Naive thymus-derived CD4-positive, alpha-beta T cell (primary cell): ENCODE data around the gene ARSG. TPM values are rescaled to one million over a fixed set of nuclear protein-coding genes. Genes with fewer than 3 reads are reported as not detected.

ENCODE experiments used
- ATAC-seq: fragments of 150-1000 bp; cut with Tn5 transposase; 2 replicates; pipeline ENCODE4 v1.10.0; 2021; ENCODE audit warnings: mild to moderate bottlenecking, moderate library complexity
- CTCF ChIA-PET: fragments of 350-600 bp; sonication (Branson Sonifier 250); formaldehyde crosslinking; loops from one replicate; lab custom pipeline; 2021; ENCODE audit warnings: antibody characterized with exemption; lab: Charles Lee
- POLR2A ChIA-PET: fragments of 350-600 bp; sonication (Branson Sonifier 250); formaldehyde crosslinking; loops from one replicate; lab custom pipeline; 2021; ENCODE audit warnings: antibody characterized with exemption, inconsistent platforms; lab: Charles Lee
- DNase-seq, 9 donors: peaks; one replicate each; pipeline versions ENCODE4 v3.0.0 to v3.0.0-alpha.2; 2020 to 2022; ENCODE audit warnings: mixed read lengths in 1 of 9
- H3K27ac ChIP-seq: one replicate; pipeline ENCODE4 v1.7.0; 2013; ENCODE audit warnings: mild to moderate bottlenecking, low read depth, low read length, moderate library complexity
- H3K27me3 ChIP-seq, 2 donors: one replicate each; pipeline ENCODE4 v1.7.0; 2013; ENCODE audit warnings: low read length in 2 of 2, mild to moderate bottlenecking in 2 of 2, moderate library complexity in 2 of 2; ENCODE audit not compliant: control insufficient read depth in 2 of 2, insufficient read depth in 2 of 2
- H3K36me3 ChIP-seq, 3 experiments: 1 replicate in 2 of 3; 2 replicates in 1 of 3; pipeline ENCODE4 v1.7.0; 2013; ENCODE audit warnings: low read length in 3 of 3, mild to moderate bottlenecking in 3 of 3, moderate library complexity in 1 of 3; ENCODE audit not compliant: insufficient read depth in 3 of 3, control insufficient read depth in 2 of 3
- H3K4me1 ChIP-seq, 2 donors: one replicate each; pipeline ENCODE4 v1.7.0; 2013; ENCODE audit warnings: low read length in 2 of 2, mild to moderate bottlenecking in 2 of 2, moderate library complexity in 1 of 2; ENCODE audit not compliant: control insufficient read depth in 2 of 2, insufficient read depth in 2 of 2
- H3K4me3 ChIP-seq: 2 replicates; pipeline ENCODE4 v1.7.0; 2013; ENCODE audit warnings: mild to moderate bottlenecking, low read length
- H3K9me3 ChIP-seq, 3 experiments: 1 replicate in 2 of 3; 2 replicates in 1 of 3; pipeline ENCODE4 v1.7.0; 2013; ENCODE audit warnings: low read length in 3 of 3; ENCODE audit not compliant: control insufficient read depth in 2 of 3
- H3K27ac Mint-ChIP-seq, 9 donors: one replicate each; pipeline ENCODE4 v1.8.0; 2020 to 2022; ENCODE audit warnings: mixed read lengths in 9 of 9, mild to moderate bottlenecking in 8 of 9, moderate library complexity in 5 of 9, inconsistent platforms in 2 of 9
- H3K27me3 Mint-ChIP-seq, 5 donors: one replicate each; pipeline ENCODE4 v1.8.0; 2021 to 2022; ENCODE audit warnings: mixed read lengths in 5 of 5, mild to moderate bottlenecking in 1 of 5
- H3K36me3 Mint-ChIP-seq, 5 donors: one replicate each; pipeline ENCODE4 v1.8.0; 2020 to 2022; ENCODE audit warnings: mixed read lengths in 5 of 5, mild to moderate bottlenecking in 3 of 5, inconsistent platforms in 1 of 5
- H3K4me1 Mint-ChIP-seq, 7 donors: one replicate each; pipeline ENCODE4 v1.8.0; 2020 to 2022; ENCODE audit warnings: mixed read lengths in 7 of 7, mild to moderate bottlenecking in 3 of 7, inconsistent platforms in 1 of 7
- H3K4me3 Mint-ChIP-seq, 10 donors: one replicate each; pipeline ENCODE4 v1.8.0; 2020 to 2022; ENCODE audit warnings: mild to moderate bottlenecking in 10 of 10, mixed read lengths in 10 of 10, moderate library complexity in 6 of 10, inconsistent platforms in 2 of 10
- H3K9me3 Mint-ChIP-seq, 11 donors: one replicate each; pipeline ENCODE4 v1.8.0; 2020 to 2022; ENCODE audit warnings: mixed read lengths in 11 of 11, mild to moderate bottlenecking in 4 of 11, inconsistent platforms in 1 of 11, moderate library complexity in 1 of 11
- intact Hi-C, 2 donors: fragments of 100-400 bp; cut with micrococcal nuclease; formaldehyde crosslinking; loops; one replicate each; pipeline ENCODE4 v1.15.1; 2023
- polyA plus RNA-seq, 2 donors: library from polyadenylated mRNA; unstranded; fragments of 300-500 nt; fragmentation: Illumina TruSeq; gene quantifications; one replicate each; pipeline ENCODE4 v1.2.3, GENCODE V29; 2021
- total RNA-seq, 6 experiments: library from RNA in 5 of 6; stranded (reverse) in 5 of 6; gene quantifications; 1 replicate in 5 of 6; 2 replicates in 1 of 6; pipeline ENCODE4 v1.2.3 and lab custom pipeline; 2021 to 2026

Gene ARSG
- total and polyA plus RNA-seq, 7 experiments from 2014 or later, result 7.3 to 20.0 (median 12.6) TPM

DNA sequence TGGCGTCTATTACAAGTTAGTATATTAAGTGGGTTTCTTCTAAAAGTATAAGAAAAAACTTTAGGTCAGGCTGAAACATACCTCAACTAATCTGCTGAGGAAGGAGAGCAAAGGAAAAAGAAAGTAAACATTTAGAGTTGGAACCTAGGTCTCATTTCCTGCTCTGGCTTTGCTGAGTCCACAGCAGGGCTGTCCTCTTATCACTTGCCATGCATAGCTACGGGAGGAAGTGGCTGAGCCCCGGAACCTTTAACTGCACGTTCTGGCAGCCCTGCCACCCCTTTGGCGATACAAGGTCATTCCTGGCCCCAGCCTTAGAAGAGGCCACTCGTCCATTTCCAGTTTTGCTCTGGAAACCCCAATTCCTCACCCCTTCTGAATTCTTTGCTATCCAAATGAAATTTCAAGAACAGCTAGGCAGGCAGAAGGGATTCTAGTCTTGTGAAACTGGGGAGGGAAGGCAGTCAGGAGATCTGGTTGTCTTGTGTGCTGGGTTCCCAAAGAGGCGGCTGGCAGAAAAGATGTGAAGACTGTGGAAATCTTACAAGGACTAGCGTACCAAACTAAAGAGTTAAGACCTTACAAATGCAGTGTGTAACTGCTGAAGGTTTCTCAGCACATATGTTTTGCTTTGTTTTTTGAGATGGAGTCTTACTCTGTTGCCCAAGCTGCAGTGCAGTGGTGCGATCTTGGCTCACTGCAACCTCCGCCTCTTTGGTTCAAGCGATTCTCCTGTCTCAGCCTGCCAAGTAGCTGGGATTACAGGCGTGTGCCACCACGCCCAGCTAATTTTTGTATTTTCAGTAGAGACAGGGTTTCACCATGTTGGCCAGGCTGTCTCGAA lies 146.9 kb downstream of the ARSG start:
- Histone ChIP-seq H3K9me3 (no peaks in the 10 kb centered on the region), H3K4me3 (no peak overlapping the region), H3K27me3 (no peaks in the 10 kb centered on the region), H3K36me3 (no peaks in the 10 kb centered on the region), H3K4me1 (peaks cover 32 to 37% of the 10 kb centered on the region in 2 donors), H3K27ac (peak overlapping the region; percentile 40)
- CTCF ChIA-PET, result interaction anchor here (0.6 to 6.5 kb wide), 12 partner anchors 9 to 470 kb away, joined by 3 to 45 read pairs (median 4); partner anchors contain the start of gene WIPI1
- H3K4me1 Mint-ChIP-seq, result peaks cover 32 to 62% (median 48%) of the 10 kb centered on the region in 7 donors
- DNase-seq, result peak in 4 of 9 donors; percentile 35 to 52 (median 50)
- H3K27me3 Mint-ChIP-seq, result no peaks in the 10 kb centered on the region
- peak overlapping the region; percentile 69 to 82 (median 78) for H3K4me3 Mint-ChIP-seq
- intact Hi-C loops, result loop anchor here (1.0 to 5.0 kb wide), 5 partner anchors 19 to 231 kb away; partner anchors contain the start of gene WIPI1 (in 1 of the 2)
- H3K27ac Mint-ChIP-seq, result peak overlapping the region; percentile 75 to 95 (median 90)
- POLR2A ChIA-PET, result interaction anchor here (0.5 to 14.3 kb wide), 14 partner anchors 12 to 367 kb away, joined by 3 to 133 read pairs (median 4); partner anchors contain the start of genes AMZ2, ARSG, SLC16A6 and WIPI1
- peaks cover 0 to 16% (median 0%) of the 10 kb centered on the region in 5 donors for H3K36me3 Mint-ChIP-seq
- ATAC-seq, result peak; percentile 67
- H3K9me3 Mint-ChIP-seq, result no peaks in the 10 kb centered on the region

DNA sequence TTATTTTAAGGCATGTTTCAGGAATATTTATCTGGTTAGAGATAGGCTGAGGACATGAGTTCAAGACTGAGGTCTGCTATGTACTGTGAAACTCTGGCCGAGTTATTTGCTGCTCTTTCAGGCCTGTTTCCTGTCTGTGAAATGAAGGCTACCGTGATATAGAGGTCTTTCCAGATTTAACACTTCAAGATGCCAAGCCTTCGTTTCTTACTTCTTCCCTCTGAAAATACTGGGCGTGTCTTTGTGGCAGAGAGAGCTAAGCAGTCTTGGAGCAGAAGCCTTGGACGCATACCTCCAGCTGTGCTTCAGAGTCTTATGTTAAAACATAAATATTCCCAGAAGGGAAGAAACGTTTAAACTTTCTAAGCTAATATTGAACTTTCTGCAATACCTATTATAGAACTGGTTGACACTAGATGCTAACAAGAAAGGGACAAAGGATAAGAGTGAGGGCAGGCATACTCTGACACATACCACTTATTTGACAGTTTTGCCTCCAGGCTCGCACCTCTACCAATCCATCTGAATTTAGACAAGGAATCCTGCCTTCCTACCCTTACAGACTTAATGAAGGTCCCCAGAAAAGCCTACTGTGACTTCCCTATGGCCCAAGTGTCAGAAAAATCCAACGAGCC lies 148.5 kb downstream of the ARSG start:
- CTCF ChIA-PET, result interaction anchor here (0.8 to 6.5 kb wide), 3 partner anchors 19 to 184 kb away, joined by 3 to 45 read pairs (median 23); partner anchors contain the start of gene WIPI1
- Mint-ChIP-seq H3K9me3 (no peaks in the 10 kb centered on the region), H3K36me3 (peaks cover 0 to 15% (median 0%) of the 10 kb centered on the region in 5 donors), H3K27ac (peak overlapping the region in 8 of 9 donors; percentile 43 to 89 (median 84)), H3K4me3 (no peak overlapping the region), H3K4me1 (peaks cover 32 to 58% (median 48%) of the 10 kb centered on the region in 7 donors), H3K27me3 (no peaks in the 10 kb centered on the region)
- H3K27me3 ChIP-seq, result no peaks in the 10 kb centered on the region
- POLR2A ChIA-PET, result interaction anchor here (0.6 to 14.3 kb wide), 6 partner anchors 18 to 977 kb away, joined by 4 to 133 read pairs (median 6); partner anchors contain the start of genes AMZ2, ARSG, SLC16A6 and WIPI1
- peaks cover 32 to 37% of the 10 kb centered on the region in 2 donors for H3K4me1 ChIP-seq
- no peak overlapping the region for H3K4me3 ChIP-seq
- no peak overlapping the region for H3K27ac ChIP-seq
- no peaks in the 10 kb centered on the region for H3K9me3 ChIP-seq
- ATAC-seq (no peak), DNase-seq (no peak)
- intact Hi-C loops, result loop anchor here in 1 of 2 donors (5.0 kb wide), 2 partner anchors 37 to 92 kb away; no protein-coding TSS in a partner anchor
- no peaks in the 10 kb centered on the region for H3K36me3 ChIP-seq

DNA sequence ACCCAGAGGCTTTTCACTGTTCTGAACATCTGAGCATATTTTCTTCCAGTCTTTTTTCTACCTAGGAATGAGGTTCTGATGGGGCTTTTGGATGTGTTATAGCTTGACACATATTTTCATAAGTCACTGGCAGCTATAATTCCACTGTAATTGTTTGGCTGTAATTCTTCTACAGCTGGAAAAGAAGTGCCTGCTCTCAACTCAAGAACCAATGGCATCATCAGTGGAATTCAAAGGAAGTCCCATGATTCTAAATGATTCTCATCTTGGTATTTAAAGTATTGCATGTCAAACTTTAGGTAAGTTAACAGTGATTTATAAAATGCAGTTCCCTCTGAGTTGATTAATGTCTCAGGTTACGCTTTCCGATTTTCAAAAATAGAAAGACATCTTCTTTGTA lies 149.2 kb downstream of the ARSG start:
- POLR2A ChIA-PET, result interaction anchor here (1.8 to 14.3 kb wide), 3 partner anchors 17 to 192 kb away, joined by 7 to 133 read pairs (median 58); partner anchors contain the start of genes AMZ2, ARSG, SLC16A6 and WIPI1
- no peaks in the 10 kb centered on the region for H3K27me3 Mint-ChIP-seq
- H3K4me3 Mint-ChIP-seq, result no peak overlapping the region
- no peaks in the 10 kb centered on the region for H3K36me3 ChIP-seq
- H3K4me1 ChIP-seq, result peaks cover 32 to 37% of the 10 kb centered on the region in 2 donors
- ATAC-seq (no peak), DNase-seq (no peak)
- H3K27ac ChIP-seq, result no peak overlapping the region
- CTCF ChIA-PET, result interaction anchor here (0.8 to 6.5 kb wide), 3 partner anchors 18 to 185 kb away, joined by 3 to 45 read pairs (median 23); partner anchors contain the start of gene WIPI1
- H3K9me3 ChIP-seq, result no peaks in the 10 kb centered on the region
- H3K27me3 ChIP-seq, result no peaks in the 10 kb centered on the region
- peak overlapping the region in 6 of 9 donors; percentile 4 to 89 (median 64) for H3K27ac Mint-ChIP-seq
- no peak overlapping the region for H3K4me3 ChIP-seq
- H3K36me3 Mint-ChIP-seq, result peaks cover 0 to 16% (median 0%) of the 10 kb centered on the region in 5 donors
- H3K4me1 Mint-ChIP-seq, result peaks cover 34 to 60% (median 48%) of the 10 kb centered on the region in 7 donors
- intact Hi-C loops, result no loop called here
- no peaks in the 10 kb centered on the region for H3K9me3 Mint-ChIP-seq

DNA sequence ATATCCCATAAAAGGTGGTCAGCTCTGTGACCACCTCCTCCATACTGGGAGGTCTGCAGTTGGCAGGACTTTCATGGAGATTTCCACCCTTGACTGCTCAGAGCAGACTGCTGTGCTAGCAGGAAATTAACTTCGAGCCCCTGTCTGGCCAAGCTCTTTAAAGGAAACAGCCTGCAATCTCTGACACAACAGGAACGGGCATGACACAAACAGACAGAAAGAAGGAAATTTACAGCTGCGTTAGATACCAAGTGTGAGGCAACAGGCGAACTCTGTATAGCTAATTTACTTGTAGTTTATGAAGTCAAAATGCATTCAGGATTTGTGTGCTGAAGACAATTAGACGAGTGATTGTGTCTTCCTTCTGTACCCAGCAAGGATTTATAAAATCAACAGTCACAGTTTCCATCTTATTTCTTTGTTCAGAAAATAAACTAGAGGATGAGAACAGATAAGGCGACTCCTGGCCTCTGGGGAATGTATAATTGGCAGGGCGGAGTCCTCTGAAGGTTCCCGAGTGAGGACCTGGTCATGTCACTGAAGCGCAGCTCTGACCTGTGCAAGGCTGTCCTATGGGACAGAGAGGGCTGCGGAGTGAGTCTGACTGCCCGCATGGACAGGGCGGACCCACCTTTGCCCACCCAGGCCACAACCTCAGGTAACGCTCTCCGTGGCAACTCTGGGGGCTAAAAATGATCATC lies 149.9 kb downstream of the ARSG start:
- H3K27me3 ChIP-seq, result no peaks in the 10 kb centered on the region
- no peak overlapping the region for H3K27ac ChIP-seq
- DNase-seq (no peak), ATAC-seq (peak; percentile 31)
- intact Hi-C loops, result no loop called here
- H3K36me3 ChIP-seq, result no peaks in the 10 kb centered on the region
- H3K27me3 Mint-ChIP-seq, result no peaks in the 10 kb centered on the region
- POLR2A ChIA-PET, result interaction anchor here (0.6 to 14.3 kb wide), 5 partner anchors 16 to 269 kb away, joined by 3 to 133 read pairs (median 7); partner anchors contain the start of genes AMZ2, ARSG, SLC16A6 and WIPI1
- no peak overlapping the region for H3K4me3 ChIP-seq
- H3K9me3 ChIP-seq, result no peaks in the 10 kb centered on the region
- H3K36me3 Mint-ChIP-seq, result peaks cover 0 to 12% (median 0%) of the 10 kb centered on the region in 5 donors
- peak overlapping the region; percentile 4 to 89 (median 67) for H3K27ac Mint-ChIP-seq
- H3K4me1 Mint-ChIP-seq, result peaks cover 30 to 54% (median 43%) of the 10 kb centered on the region in 7 donors
- H3K4me1 ChIP-seq, result peaks cover 27 to 32% of the 10 kb centered on the region in 2 donors
- CTCF ChIA-PET, result interaction anchor here (1.3 to 6.5 kb wide), 2 partner anchors 42 to 177 kb away, joined by 3 to 45 read pairs; no protein-coding TSS in a partner anchor
- no peaks in the 10 kb centered on the region for H3K9me3 Mint-ChIP-seq
- H3K4me3 Mint-ChIP-seq, result peak overlapping the region in 3 of 10 donors; percentile 31 to 42 (median 38)

DNA sequence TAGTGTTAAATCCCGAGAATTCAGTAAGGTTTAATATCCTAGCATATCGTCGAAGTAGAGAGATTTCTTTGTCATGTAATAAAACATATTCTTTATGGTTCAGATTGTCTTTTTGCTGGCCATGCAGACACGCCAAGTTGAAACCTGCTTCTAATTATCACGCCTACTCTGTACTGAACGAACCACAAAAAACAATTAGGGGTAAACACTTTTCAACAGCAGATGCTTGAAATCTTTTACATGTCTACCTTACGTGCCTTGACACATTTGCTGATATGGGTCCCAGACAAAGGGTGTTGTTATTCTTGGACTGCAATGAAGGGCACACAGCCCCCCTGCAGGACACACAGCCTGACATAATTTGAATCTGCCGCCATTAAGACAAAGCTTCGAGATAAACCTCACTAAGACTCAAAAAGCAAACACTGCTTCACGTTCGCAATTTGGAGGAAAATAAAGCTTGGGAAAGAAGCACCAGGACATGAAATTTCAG lies 152.7 kb downstream of the ARSG start:
- no peak for DNase-seq
- no peaks in the 10 kb centered on the region for H3K27me3 ChIP-seq
- H3K36me3 ChIP-seq, result no peaks in the 10 kb centered on the region
- Mint-ChIP-seq H3K27me3 (no peaks in the 10 kb centered on the region), H3K36me3 (peaks cover 0 to 14% (median 0%) of the 10 kb centered on the region in 5 donors), H3K4me3 (no peak overlapping the region), H3K4me1 (peaks cover 13 to 40% (median 16%) of the 10 kb centered on the region in 7 donors), H3K27ac (no peak overlapping the region), H3K9me3 (no peaks in the 10 kb centered on the region)
- no peak for ATAC-seq
- POLR2A ChIA-PET, result interaction anchor here (14.3 kb wide), 1 partner anchor 14 kb away, joined by 133 read pairs; the partner anchor contains the start of gene WIPI1
- H3K9me3 ChIP-seq, result no peaks in the 10 kb centered on the region
- intact Hi-C loops, result no loop called here
- CTCF ChIA-PET, result interaction anchor here (0.6 to 1.0 kb wide), 2 partner anchors 386 to 391 kb away, joined by 4 to 10 read pairs; no protein-coding TSS in a partner anchor
- H3K27ac ChIP-seq, result no peak overlapping the region
- no peak overlapping the region for H3K4me3 ChIP-seq
- H3K4me1 ChIP-seq, result peaks cover 0 to 11% of the 10 kb centered on the region in 2 donors
